Measurements from ENCODE around the gene LUC7L2. TPM values are rescaled to one million over a fixed set of nuclear protein-coding genes. Genes with fewer than 3 reads are reported as not detected.
A peak's percentile ranks its signal among the peaks of the same experiment; 100 is the strongest.
"Not testable (repeated sequence)": the region's sequence is repeated elsewhere in the genome, so short reads cannot be mapped to it uniquely, and the experiment has no call there.

LUC7L2 gene
- total and polyA plus RNA-seq, 10 donors = 34.0 to 105 (median 77.7) TPM

DNA sequence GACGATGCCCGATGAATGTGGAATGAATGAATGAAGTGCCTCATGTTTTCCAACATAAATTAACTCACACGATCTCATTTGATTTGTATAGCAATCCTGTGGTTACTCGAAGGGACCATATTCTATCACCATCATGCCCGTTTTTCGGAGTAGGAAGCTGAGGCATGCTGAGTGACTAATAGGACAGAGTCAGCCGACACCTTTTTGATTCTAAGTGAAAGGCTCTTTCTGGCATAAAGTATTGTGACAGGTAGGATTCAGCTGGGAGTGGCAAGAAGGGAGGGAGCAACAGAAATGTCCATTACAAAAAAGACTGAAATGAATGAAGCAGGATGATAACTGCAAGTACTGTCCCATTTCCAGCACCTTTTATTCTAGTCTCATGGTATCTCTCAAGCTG is 68.1 kb downstream of the LUC7L2 start:
- H3K27me3 ChIP-seq (replicated peaks in 1 of 7) = no peaks in the 10 kb centered on the region
- H3K36me3 ChIP-seq = peaks cover 0 to 53% (median 9%) of the 10 kb centered on the region in 6 donors
- TF ChIP-seq POLR2A (IDR thresholded peaks at IDR 0.05) = no peak
- TF ChIP-seq, protein P1, sequence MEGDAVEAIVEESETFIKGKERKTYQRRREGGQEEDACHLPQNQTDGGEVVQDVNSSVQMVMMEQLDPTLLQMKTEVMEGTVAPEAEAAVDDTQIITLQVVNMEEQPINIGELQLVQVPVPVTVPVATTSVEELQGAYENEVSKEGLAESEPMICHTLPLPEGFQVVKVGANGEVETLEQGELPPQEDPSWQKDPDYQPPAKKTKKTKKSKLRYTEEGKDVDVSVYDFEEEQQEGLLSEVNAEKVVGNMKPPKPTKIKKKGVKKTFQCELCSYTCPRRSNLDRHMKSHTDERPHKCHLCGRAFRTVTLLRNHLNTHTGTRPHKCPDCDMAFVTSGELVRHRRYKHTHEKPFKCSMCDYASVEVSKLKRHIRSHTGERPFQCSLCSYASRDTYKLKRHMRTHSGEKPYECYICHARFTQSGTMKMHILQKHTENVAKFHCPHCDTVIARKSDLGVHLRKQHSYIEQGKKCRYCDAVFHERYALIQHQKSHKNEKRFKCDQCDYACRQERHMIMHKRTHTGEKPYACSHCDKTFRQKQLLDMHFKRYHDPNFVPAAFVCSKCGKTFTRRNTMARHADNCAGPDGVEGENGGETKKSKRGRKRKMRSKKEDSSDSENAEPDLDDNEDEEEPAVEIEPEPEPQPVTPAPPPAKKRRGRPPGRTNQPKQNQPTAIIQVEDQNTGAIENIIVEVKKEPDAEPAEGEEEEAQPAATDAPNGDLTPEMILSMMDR (IDR thresholded peaks at IDR 0.05 in 8 of 11, conservative IDR thresholded peaks at IDR 0.05 in 3 of 11) = no peak
- TF ChIP-seq POLR2AphosphoS5 (IDR thresholded peaks at IDR 0.05) = no peak
- no peak for DNase-seq
- intact Hi-C loops (cut with DNase I; ENCODE audit: low total_unique reads) = no loop called here
- H3K4me1 ChIP-seq = no peaks in the 10 kb centered on the region
- 93 to 98% (median 93%) methylated on average over 7 of the region's 7 CpGs for WGBS, 5 donors
- H3K9me3 ChIP-seq = no peaks in the 10 kb centered on the region
- H3K27ac ChIP-seq = no peak overlapping the region
- no peak overlapping the region for H3K4me3 ChIP-seq

DNA sequence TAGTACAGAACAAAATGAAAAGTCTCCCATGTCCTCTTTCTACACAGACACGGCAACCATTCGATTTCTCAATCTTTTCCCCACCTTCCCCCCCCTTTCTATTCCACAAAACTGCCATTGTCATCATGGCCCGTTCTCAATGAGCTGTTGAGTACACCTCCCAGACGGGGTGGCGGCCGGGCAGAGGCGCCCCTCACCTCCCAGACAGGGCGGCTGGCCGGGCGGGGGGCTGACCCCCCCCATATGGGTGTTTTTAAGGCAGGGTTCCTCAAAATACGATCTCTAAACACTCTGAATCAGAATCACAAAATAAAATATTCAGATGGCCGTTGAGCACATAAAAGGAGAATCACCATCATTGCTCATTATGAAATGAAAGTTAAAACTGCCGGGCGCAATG is 70.0 kb downstream of the LUC7L2 start:
- H3K4me3 ChIP-seq; intact Hi-C loops (cut with DNase I; ENCODE audit: low total_unique reads); H3K9me3 ChIP-seq; DNase-seq; H3K27ac ChIP-seq; H3K27me3 ChIP-seq (replicated peaks in 1 of 7): not testable (repeated sequence)
- H3K36me3 ChIP-seq = peaks cover 0 to 36% (median 2%) of the 10 kb centered on the region in 6 donors
- H3K4me1 ChIP-seq = peaks cover 0 to 11% (median 7%) of the 10 kb centered on the region in 6 donors
- peak in 1 of 3 donors; percentile 31 for TF ChIP-seq POLR2AphosphoS5 (IDR thresholded peaks at IDR 0.05)
- WGBS, 5 donors = 64 to 89% (median 83%) methylated on average over 14 of the region's 14 CpGs

DNA sequence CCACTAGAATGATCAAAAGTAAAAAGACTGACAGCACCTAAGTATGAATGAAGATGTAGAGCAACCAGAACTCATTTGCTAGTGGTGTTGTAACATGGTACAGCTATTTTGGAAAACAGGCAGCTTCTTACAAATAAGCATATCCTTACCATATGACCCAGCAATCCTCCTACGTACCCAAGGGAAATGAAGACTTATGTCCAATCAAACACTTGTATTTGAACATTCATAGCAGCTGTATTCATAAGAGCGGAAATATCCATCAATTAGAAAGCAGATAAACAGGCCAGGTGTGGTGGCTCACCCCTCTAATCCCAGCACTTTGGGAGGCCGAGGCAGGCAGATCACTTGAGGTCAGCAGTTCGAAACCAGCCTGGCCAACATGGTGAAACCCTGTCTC is 70.7 kb downstream of the LUC7L2 start:
- WGBS, 5 donors = 90 to 95% (median 94%) methylated on average over 4 of the region's 4 CpGs
- DNase-seq = no peak
- Histone ChIP-seq H3K27ac (no peak overlapping the region), H3K4me3 (no peak overlapping the region), H3K27me3 (replicated peaks in 1 of 7) (no peaks in the 10 kb centered on the region), H3K36me3 (peaks cover 0 to 35% (median 2%) of the 10 kb centered on the region in 6 donors), H3K9me3 (no peaks in the 10 kb centered on the region), H3K4me1 (peaks cover 0 to 13% (median 8%) of the 10 kb centered on the region in 6 donors)
- TF ChIP-seq POLR2A (IDR thresholded peaks at IDR 0.05) = no peak
- no peak for TF ChIP-seq POLR2AphosphoS5 (IDR thresholded peaks at IDR 0.05)
- TF ChIP-seq, protein P1 (IDR thresholded peaks at IDR 0.05 in 8 of 11, conservative IDR thresholded peaks at IDR 0.05 in 3 of 11) = no peak
- intact Hi-C loops (cut with DNase I; ENCODE audit: low total_unique reads) = no loop called here

DNA sequence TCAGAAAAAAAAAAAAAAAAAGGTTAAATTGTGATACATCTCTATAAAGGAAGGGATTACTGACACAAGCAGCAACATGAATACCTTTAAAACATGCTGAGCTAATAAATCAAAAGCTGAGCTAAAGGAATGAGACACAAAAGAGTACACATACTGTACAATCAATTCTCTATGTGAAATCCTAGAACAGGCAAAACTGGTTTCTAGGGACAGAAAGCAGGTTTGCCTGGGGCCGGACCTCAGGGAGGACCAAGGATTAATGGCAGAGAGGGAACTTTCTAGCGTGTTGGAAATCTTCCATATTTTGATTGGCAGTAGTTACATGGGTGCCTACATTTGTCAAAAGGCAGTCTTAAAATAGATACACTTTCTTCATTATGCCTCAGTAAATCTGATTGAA is 71.3 kb downstream of the LUC7L2 start:
- Histone ChIP-seq H3K27me3 (replicated peaks in 1 of 7) (no peaks in the 10 kb centered on the region), H3K27ac (no peak overlapping the region), H3K4me3 (no peak overlapping the region), H3K4me1 (peaks cover 0 to 13% (median 8%) of the 10 kb centered on the region in 6 donors), H3K36me3 (peaks cover 0 to 34% (median 2%) of the 10 kb centered on the region in 6 donors), H3K9me3 (no peaks in the 10 kb centered on the region)
- 84 to 92% (median 88%) methylated on average over 2 of the region's 2 CpGs for WGBS, 5 donors
- TF ChIP-seq, protein P1 (IDR thresholded peaks at IDR 0.05 in 8 of 11, conservative IDR thresholded peaks at IDR 0.05 in 3 of 11) = no peak
- no peak for TF ChIP-seq POLR2AphosphoS5 (IDR thresholded peaks at IDR 0.05)
- no peak for TF ChIP-seq POLR2A (IDR thresholded peaks at IDR 0.05)
- no peak for DNase-seq
- intact Hi-C loops (cut with DNase I; ENCODE audit: low total_unique reads) = no loop called here

DNA sequence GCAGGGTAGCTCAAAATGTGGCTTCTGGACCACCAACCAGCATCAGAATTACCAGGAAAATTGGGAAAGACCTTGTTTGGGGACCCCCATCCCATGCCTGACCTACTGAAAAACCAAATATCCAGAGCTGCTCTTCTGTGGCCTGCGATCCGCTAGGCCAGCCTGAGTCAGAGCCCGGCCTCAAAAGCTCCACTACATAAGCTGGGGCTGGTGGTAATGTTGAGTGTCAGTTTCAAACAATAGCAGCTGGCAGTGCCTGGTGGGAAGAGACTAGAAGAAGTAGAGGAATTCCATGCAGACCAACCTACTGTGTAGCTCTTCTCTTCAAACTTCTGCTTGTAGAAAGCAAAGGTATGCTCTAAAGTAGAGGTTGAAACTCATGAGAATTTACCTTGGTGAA is 71.8 kb downstream of the LUC7L2 start:
- no peak for DNase-seq
- intact Hi-C loops (cut with DNase I; ENCODE audit: low total_unique reads) = no loop called here
- no peak overlapping the region for H3K4me3 ChIP-seq
- H3K9me3 ChIP-seq = no peaks in the 10 kb centered on the region
- no peak overlapping the region for H3K27ac ChIP-seq
- TF ChIP-seq POLR2A (IDR thresholded peaks at IDR 0.05) (no peak), POLR2AphosphoS5 (IDR thresholded peaks at IDR 0.05) (no peak)
- peaks cover 0 to 13% (median 8%) of the 10 kb centered on the region in 6 donors for H3K4me1 ChIP-seq
- no peaks in the 10 kb centered on the region for H3K27me3 ChIP-seq (replicated peaks in 1 of 7)
- peaks cover 0 to 31% (median 2%) of the 10 kb centered on the region in 6 donors for H3K36me3 ChIP-seq
- 88 to 98% (median 95%) methylated on average over 3 of the region's 3 CpGs for WGBS, 5 donors
